ENCODE measurements around the gene FBXO40. TPM values are rescaled to one million over a fixed set of nuclear protein-coding genes. Genes with fewer than 3 reads are reported as not detected.

The FBXO40 gene
- total RNA-seq, 1 experiment from 2014 or later = not detected

DNA sequence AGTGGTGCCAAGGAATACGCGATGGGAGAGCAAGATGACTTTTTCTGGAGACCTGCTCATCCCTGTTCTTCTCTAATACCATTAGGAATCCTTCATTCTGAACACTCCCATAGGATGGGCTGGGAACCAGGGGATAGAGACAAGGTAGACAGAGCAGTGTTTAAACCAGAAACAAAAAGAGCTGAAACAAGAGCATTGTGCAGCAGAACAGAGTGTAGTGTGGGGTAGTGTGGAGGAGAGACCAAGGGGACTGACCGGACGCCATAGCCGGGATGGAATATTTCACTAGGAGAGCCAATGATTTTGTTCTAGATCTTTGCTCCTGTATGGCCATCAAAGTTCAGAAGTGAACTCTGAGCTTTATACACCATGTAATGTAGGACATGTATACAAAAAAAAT, 51.9 kb downstream of the FBXO40 start:
- Histone ChIP-seq H3K4me1 (ENCODE audit: insufficient read depth, low read length, poor library complexity, severe bottlenecking) (no peaks in the 10 kb centered on the region), H3K9me3 (ENCODE audit: low read depth, low read length, poor library complexity, severe bottlenecking) (no peaks in the 10 kb centered on the region), H3K27me3 (replicated peaks; ENCODE audit: insufficient read depth, low read depth, low read length, poor library complexity) (no peaks in the 10 kb centered on the region), H3K4me3 (ENCODE audit: low read depth, low read length, poor library complexity, severe bottlenecking) (no peak overlapping the region), H3K36me3 (ENCODE audit: insufficient read depth, low read length, poor library complexity, severe bottlenecking) (peaks cover 41% of the 10 kb centered on the region), H3K27ac (ENCODE audit: low read depth, low read length, poor library complexity, severe bottlenecking) (no peak overlapping the region)
- BruUV-seq (replicated peaks) = no TSS peak
- no peak for TF ChIP-seq EZH2 (IDR thresholded peaks at IDR 0.05; ENCODE audit: borderline replicate concordance, low read depth, low read length, poor library complexity, severe bottlenecking)
- TF ChIP-seq, protein P1, sequence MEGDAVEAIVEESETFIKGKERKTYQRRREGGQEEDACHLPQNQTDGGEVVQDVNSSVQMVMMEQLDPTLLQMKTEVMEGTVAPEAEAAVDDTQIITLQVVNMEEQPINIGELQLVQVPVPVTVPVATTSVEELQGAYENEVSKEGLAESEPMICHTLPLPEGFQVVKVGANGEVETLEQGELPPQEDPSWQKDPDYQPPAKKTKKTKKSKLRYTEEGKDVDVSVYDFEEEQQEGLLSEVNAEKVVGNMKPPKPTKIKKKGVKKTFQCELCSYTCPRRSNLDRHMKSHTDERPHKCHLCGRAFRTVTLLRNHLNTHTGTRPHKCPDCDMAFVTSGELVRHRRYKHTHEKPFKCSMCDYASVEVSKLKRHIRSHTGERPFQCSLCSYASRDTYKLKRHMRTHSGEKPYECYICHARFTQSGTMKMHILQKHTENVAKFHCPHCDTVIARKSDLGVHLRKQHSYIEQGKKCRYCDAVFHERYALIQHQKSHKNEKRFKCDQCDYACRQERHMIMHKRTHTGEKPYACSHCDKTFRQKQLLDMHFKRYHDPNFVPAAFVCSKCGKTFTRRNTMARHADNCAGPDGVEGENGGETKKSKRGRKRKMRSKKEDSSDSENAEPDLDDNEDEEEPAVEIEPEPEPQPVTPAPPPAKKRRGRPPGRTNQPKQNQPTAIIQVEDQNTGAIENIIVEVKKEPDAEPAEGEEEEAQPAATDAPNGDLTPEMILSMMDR (conservative IDR thresholded peaks at IDR 0.05; ENCODE audit: low read depth, low read length) = no peak
- ChIA-PET CTCF (no interaction called here), POLR2A (ENCODE audit: low non-redundant PET) (no interaction called here)
- intact Hi-C loops (cut with micrococcal nuclease; ENCODE audit: unreplicated experiment) = no loop called here
- DNase-seq (ENCODE audit: low spot score) = no peak

DNA sequence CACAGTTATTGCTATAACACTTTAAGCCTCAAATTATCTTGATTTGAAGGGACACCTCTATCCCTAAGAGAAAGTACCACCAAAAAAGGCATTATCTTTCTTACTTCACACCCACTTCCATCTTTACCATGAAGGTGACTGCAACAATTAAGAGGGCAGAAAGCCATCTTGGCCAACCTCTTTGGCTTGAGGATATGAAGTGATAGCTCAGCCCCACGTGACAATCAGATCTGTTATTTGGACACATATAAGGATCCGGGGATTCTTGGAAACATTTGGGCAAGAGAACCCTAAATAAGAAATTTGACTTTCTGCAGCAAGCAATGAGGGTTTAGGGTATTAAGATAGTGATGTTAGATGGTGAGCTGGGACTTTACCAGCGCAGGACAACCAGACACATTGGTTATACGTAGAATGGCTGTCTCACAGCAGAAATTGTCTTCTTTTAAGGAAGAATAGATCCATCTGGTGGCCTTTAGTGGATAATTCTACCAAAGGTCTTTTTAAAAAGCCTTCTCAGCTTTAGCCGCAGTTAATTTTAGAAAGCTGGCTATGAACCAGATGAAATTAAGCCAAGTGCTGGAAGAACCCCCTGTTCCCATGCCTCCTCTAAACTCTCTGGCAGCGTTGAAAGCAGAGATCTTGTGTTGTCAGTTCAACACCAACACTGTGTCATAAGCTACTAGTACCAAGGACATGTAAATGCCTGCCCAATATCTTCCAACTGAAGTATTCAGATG, 55.2 kb downstream of the FBXO40 start:
- POLR2A ChIA-PET (ENCODE audit: low non-redundant PET) = no interaction called here
- CTCF ChIA-PET = no interaction called here

DNA sequence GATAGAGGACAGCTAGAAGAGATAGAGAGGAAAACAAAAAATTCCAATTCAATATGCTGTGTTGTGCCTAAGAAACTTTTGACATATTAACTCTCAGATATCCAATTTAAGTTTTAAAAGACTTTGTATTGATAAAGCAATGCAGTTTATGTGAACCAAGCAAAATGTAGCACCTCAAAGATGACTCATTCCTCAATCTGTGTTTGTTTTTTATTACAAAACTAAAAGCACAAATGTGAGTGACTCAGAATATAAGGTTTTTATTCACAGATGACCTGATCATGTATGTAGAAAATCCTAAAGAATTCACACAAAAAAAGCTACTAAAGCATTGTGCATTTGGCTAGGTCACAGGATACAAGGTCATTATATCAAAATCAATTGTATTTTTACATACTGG, 56.5 kb downstream of the FBXO40 start:
- TF ChIP-seq, protein P1 (conservative IDR thresholded peaks at IDR 0.05; ENCODE audit: low read depth, low read length) = no peak
- TF ChIP-seq EZH2 (IDR thresholded peaks at IDR 0.05; ENCODE audit: borderline replicate concordance, low read depth, low read length, poor library complexity, severe bottlenecking) = no peak
- intact Hi-C loops (cut with micrococcal nuclease; ENCODE audit: unreplicated experiment) = no loop called here
- Histone ChIP-seq H3K27ac (ENCODE audit: low read depth, low read length, poor library complexity, severe bottlenecking) (no peak overlapping the region), H3K4me3 (ENCODE audit: low read depth, low read length, poor library complexity, severe bottlenecking) (no peak overlapping the region), H3K27me3 (replicated peaks; ENCODE audit: insufficient read depth, low read depth, low read length, poor library complexity) (no peaks in the 10 kb centered on the region), H3K36me3 (ENCODE audit: insufficient read depth, low read length, poor library complexity, severe bottlenecking) (peaks cover 21% of the 10 kb centered on the region), H3K9me3 (ENCODE audit: low read depth, low read length, poor library complexity, severe bottlenecking) (peaks cover 5% of the 10 kb centered on the region), H3K4me1 (ENCODE audit: insufficient read depth, low read length, poor library complexity, severe bottlenecking) (peaks cover 7% of the 10 kb centered on the region)
- ChIA-PET CTCF (no interaction called here), POLR2A (ENCODE audit: low non-redundant PET) (no interaction called here)
- no TSS peak for BruUV-seq (replicated peaks)
- DNase-seq (ENCODE audit: low spot score) = no peak

More for the DNA sequence above, 55.2 kb downstream of the FBXO40 start:
- no peak overlapping the region for H3K27ac ChIP-seq (ENCODE audit: low read depth, low read length, poor library complexity, severe bottlenecking)
- DNase-seq (ENCODE audit: low spot score) = no peak
- TF ChIP-seq, protein P1 (conservative IDR thresholded peaks at IDR 0.05; ENCODE audit: low read depth, low read length) = no peak
- TF ChIP-seq EZH2 (IDR thresholded peaks at IDR 0.05; ENCODE audit: borderline replicate concordance, low read depth, low read length, poor library complexity, severe bottlenecking) = no peak
- intact Hi-C loops (cut with micrococcal nuclease; ENCODE audit: unreplicated experiment) = no loop called here
- H3K9me3 ChIP-seq (ENCODE audit: low read depth, low read length, poor library complexity, severe bottlenecking) = peaks cover 5% of the 10 kb centered on the region
- H3K4me1 ChIP-seq (ENCODE audit: insufficient read depth, low read length, poor library complexity, severe bottlenecking) = peaks cover 7% of the 10 kb centered on the region
- no peaks in the 10 kb centered on the region for H3K27me3 ChIP-seq (replicated peaks; ENCODE audit: insufficient read depth, low read depth, low read length, poor library complexity)
- H3K36me3 ChIP-seq (ENCODE audit: insufficient read depth, low read length, poor library complexity, severe bottlenecking) = peaks cover 29% of the 10 kb centered on the region
- H3K4me3 ChIP-seq (ENCODE audit: low read depth, low read length, poor library complexity, severe bottlenecking) = no peak overlapping the region
- BruUV-seq (replicated peaks) = no TSS peak
